HEK293T (cell line): ENCODE measurements around the gene LRIG3.
"Not testable (repeated sequence)": the region's sequence is repeated elsewhere in the genome, so short reads cannot be mapped to it uniquely, and the experiment has no call there.

ENCODE experiments used
- CTCF ChIA-PET: fragments of 350-600 bp; formaldehyde crosslinking; extraction: SDS; loops from one replicate; lab custom pipeline; 2021; ENCODE audit warnings: antibody characterized with exemption, inconsistent platforms; lab: Yijun Ruan, JAX
- POLR2A ChIA-PET: fragments of 350-600 bp; formaldehyde crosslinking; extraction: SDS; loops from one replicate; lab custom pipeline; 2020; ENCODE audit warnings: antibody characterized with exemption, inconsistent platforms; lab: Yijun Ruan, JAX
- DNase-seq: peaks from one replicate; pipeline ENCODE4 v3.0.0; 2012; ENCODE audit warnings: mixed read lengths; ENCODE audit errors: extremely low spot score
- ARNT ChIP-seq: fragments of 450-650 bp; IDR thresholded peaks from 2 replicates; pipeline ENCODE4 v1.6.1; 2017; ENCODE audit warnings: mild to moderate bottlenecking
- BHLHE40 ChIP-seq: fragments of 450-650 bp; IDR thresholded peaks from 2 replicates; pipeline ENCODE4 v1.6.1; 2016; ENCODE audit warnings: mild to moderate bottlenecking, moderate library complexity, borderline replicate concordance
- CTBP1 ChIP-seq: fragments of 450-650 bp; IDR thresholded peaks from 2 replicates; pipeline ENCODE4 v1.6.1; 2016; ENCODE audit warnings: borderline replicate concordance
- ELF4 ChIP-seq: fragments of 450-650 bp; IDR thresholded peaks from 2 replicates; pipeline ENCODE4 v1.6.1; 2017; ENCODE audit warnings: antibody characterized with exemption
- FOXA1 ChIP-seq: fragments of 450-650 bp; IDR thresholded peaks from 2 replicates; pipeline ENCODE4 v1.6.1; 2016; ENCODE audit warnings: mild to moderate bottlenecking
- FOXK2 ChIP-seq: fragments of 450-650 bp; IDR thresholded peaks from 2 replicates; pipeline ENCODE4 v1.6.1; 2016; ENCODE audit warnings: mild to moderate bottlenecking
- FOXM1 ChIP-seq: fragments of 450-650 bp; IDR thresholded peaks from 2 replicates; pipeline ENCODE4 v1.6.1; 2017; ENCODE audit warnings: mild to moderate bottlenecking, borderline replicate concordance
- HDGF ChIP-seq: fragments of 450-650 bp; IDR thresholded peaks from 2 replicates; pipeline ENCODE4 v1.6.1; 2017; ENCODE audit warnings: antibody characterized with exemption, borderline replicate concordance
- L3MBTL2 ChIP-seq: fragments of 450-650 bp; conservative IDR thresholded peaks from 2 replicates; pipeline ENCODE4 v1.6.1; 2016; ENCODE audit warnings: mild to moderate bottlenecking
- LEF1 ChIP-seq: fragments of 450-650 bp; IDR thresholded peaks from 2 replicates; pipeline ENCODE4 v1.6.1; 2017; ENCODE audit warnings: mild to moderate bottlenecking, borderline replicate concordance
- NFRKB ChIP-seq: fragments of 450-650 bp; IDR thresholded peaks from 2 replicates; pipeline ENCODE4 v1.6.1; 2016; ENCODE audit warnings: mild to moderate bottlenecking, moderate library complexity
- SP1 ChIP-seq: fragments of 450-650 bp; IDR thresholded peaks from 2 replicates; pipeline ENCODE4 v1.6.1; 2017
- SUZ12 ChIP-seq: fragments of 450-650 bp; IDR thresholded peaks from 2 replicates; pipeline ENCODE4 v1.6.1; 2016; ENCODE audit warnings: mild to moderate bottlenecking
- TARDBP ChIP-seq: fragments of 450-650 bp; IDR thresholded peaks from 2 replicates; pipeline ENCODE4 v1.6.1; 2016
- ZNF384 ChIP-seq: fragments of 450-650 bp; IDR thresholded peaks from 2 replicates; pipeline ENCODE4 v1.6.1; 2016
- TF ChIP-seq, protein P1 (sequence below): fragments of 450-650 bp; IDR thresholded peaks from 2 replicates; pipeline ENCODE4 v1.6.1; 2016

The LRIG3 gene

GRCh38 chr12:58860056-58860787, 60.1 kb downstream of the LRIG3 start:
- CTCF ChIA-PET, result no interaction called here

DNA sequence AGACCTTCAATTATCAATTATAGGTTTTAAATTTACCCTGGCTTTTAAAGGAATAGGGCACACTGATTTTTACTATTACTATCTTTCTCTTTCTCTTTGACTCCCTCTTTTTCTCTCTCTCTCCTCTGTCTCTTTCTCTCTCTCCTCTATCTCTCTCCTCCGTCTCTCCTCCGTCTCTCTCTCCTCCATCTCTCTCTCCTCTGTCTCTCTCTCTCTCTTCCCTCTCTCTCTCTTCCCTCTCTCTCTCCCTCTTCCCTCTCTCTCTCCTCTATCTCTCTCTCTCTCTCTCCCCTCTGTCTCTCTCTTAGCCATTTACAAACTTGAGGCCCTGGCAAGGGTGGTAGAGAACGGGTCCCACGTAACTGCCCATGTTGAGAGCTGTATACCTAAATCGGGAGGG, 62.3 kb downstream of the LRIG3 start:
- POLR2A ChIA-PET, result no interaction called here
- TF ChIP-seq LEF1 (no peak), ARNT (no peak), HDGF (no peak), FOXK2 (no peak), SUZ12 (no peak), ZNF384 (no peak), L3MBTL2 (no peak), ELF4 (no peak)
- no peak for DNase-seq
- CTCF ChIA-PET, result no interaction called here

More at GRCh38 chr12:58860056-58860787, 60.1 kb downstream of the LRIG3 start:
- TF ChIP-seq ARNT (no peak), ZNF384 (no peak), ELF4 (no peak), FOXM1 (no peak), NFRKB (no peak), CTBP1 (no peak), SUZ12 (no peak), LEF1 (no peak), HDGF (no peak), FOXA1 (no peak), L3MBTL2 (no peak)
- POLR2A ChIA-PET, result no interaction called here
- DNase-seq, result no peak

DNA sequence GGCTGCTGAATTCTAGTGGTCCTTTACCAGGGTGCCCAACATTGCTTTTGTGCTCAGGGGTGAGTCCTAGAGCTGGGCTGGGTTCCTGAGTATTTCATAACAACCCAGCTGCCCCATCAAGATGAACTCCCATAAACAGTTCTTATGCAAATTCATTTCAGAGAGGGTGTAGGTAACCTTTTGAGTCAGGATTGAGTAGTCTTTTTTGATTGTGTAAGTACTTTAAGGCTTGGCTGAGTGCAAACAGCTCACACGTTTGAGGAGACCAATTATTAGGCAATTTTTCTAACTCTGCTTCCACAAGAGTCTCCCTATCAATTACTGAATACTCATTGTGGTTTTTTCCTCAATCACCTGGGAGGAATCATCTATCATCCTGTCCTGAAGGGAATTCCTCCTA, 63.1 kb downstream of the LRIG3 start:
- CTCF ChIA-PET, POLR2A ChIA-PET, DNase-seq: not testable (repeated sequence)

GRCh38 chr12:58855630-58856029, 64.7 kb downstream of the LRIG3 start:
- POLR2A ChIA-PET, CTCF ChIA-PET, DNase-seq: not testable (repeated sequence)

GRCh38 chr12:58850826-58851225, 69.5 kb downstream of the LRIG3 start:
- TF ChIP-seq SP1 (no peak), ELF4 (no peak), NFRKB (no peak), SUZ12 (no peak), HDGF (no peak), TARDBP (no peak), CTBP1 (no peak), ZNF384 (no peak), ARNT (no peak), FOXK2 (no peak), L3MBTL2 (no peak), FOXM1 (no peak), FOXA1 (no peak), LEF1 (no peak)
- TF ChIP-seq, protein P1, sequence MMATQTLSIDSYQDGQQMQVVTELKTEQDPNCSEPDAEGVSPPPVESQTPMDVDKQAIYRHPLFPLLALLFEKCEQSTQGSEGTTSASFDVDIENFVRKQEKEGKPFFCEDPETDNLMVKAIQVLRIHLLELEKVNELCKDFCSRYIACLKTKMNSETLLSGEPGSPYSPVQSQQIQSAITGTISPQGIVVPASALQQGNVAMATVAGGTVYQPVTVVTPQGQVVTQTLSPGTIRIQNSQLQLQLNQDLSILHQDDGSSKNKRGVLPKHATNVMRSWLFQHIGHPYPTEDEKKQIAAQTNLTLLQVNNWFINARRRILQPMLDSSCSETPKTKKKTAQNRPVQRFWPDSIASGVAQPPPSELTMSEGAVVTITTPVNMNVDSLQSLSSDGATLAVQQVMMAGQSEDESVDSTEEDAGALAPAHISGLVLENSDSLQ, result no peak
- DNase-seq, result no peak
- ChIA-PET POLR2A (no interaction called here), CTCF (interaction anchor here (0.6 kb wide), 1 partner anchor 60 kb away, joined by 3 read pairs; no protein-coding TSS in a partner anchor)

- TF ChIP-seq, protein P1, result no peak
- no peak for TF ChIP-seq L3MBTL2
- no peak for TF ChIP-seq FOXA1
- no peak for TF ChIP-seq SP1
- no peak for TF ChIP-seq NFRKB
- TF ChIP-seq TARDBP, result no peak
- TF ChIP-seq BHLHE40, result no peak
- ChIA-PET CTCF (no interaction called here), POLR2A (no interaction called here)
- no peak for DNase-seq
Measured at GRCh38 chr12:58847901-58848600, 72.3 kb downstream of the LRIG3 start.

DNA sequence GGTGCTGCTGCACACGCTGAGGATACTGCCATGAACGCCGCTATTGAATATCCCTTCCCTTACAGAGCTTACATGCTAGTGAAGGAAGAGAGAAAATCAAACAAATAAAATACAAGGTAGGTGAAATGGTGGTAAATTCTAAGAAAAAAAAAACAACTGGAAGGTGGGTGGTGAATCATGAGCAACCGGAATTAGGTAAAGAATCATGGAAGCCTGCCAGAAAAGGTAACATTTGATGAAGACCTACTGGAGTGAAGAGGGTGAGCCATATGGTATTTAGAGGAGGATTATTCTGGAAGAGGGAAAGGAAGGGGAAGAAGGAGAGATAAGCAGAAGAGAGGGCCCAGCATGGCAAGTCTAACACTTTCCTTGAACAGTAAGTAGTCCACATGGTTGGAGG, 76.1 kb downstream of the LRIG3 start:
- DNase-seq, result no peak
- ChIA-PET POLR2A (no interaction called here), CTCF (no interaction called here)
- TF ChIP-seq ARNT (no peak), ELF4 (no peak), SUZ12 (no peak), BHLHE40 (no peak), NFRKB (no peak), LEF1 (no peak), TARDBP (no peak)
- TF ChIP-seq, protein P1, result no peak
